ENCODE results near the gene AXIN1.

DNA sequence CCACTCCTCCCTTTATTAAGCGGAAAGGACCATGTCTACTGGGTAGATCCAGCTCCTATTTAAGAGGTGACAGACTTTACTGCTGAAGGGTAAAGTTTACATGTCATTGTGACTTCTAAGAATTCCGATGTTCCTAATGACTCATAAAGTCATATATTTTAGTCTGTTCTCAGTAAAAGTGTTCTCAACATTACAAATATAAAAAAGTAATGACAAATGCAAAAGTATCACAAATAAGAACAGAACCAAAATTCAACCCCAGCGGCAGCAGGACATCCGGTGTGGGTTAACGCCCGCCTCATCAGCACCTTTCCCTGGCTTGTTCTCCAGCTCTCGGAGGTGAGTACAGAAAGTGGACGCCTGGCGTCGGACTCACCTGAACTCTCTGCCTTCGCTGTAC, 6.8 kb downstream of the AXIN1 start:
- TF ChIP-seq, protein P1, sequence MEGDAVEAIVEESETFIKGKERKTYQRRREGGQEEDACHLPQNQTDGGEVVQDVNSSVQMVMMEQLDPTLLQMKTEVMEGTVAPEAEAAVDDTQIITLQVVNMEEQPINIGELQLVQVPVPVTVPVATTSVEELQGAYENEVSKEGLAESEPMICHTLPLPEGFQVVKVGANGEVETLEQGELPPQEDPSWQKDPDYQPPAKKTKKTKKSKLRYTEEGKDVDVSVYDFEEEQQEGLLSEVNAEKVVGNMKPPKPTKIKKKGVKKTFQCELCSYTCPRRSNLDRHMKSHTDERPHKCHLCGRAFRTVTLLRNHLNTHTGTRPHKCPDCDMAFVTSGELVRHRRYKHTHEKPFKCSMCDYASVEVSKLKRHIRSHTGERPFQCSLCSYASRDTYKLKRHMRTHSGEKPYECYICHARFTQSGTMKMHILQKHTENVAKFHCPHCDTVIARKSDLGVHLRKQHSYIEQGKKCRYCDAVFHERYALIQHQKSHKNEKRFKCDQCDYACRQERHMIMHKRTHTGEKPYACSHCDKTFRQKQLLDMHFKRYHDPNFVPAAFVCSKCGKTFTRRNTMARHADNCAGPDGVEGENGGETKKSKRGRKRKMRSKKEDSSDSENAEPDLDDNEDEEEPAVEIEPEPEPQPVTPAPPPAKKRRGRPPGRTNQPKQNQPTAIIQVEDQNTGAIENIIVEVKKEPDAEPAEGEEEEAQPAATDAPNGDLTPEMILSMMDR (IDR thresholded peaks at IDR 0.05): no peak
- TF ChIP-seq POLR2AphosphoS5 (IDR thresholded peaks at IDR 0.05; ENCODE audit: low read depth, low read length): no peak
